KMS-11 (cell line): ENCODE measurements around the gene NKIRAS2.

Experiments used
- H2AFZ ChIP-seq: fragments of 200-600 bp; sonication (generic); 2 replicates; pipeline ENCODE4 v1.6.1; 2016; ENCODE audit warnings: antibody characterized with exemption, mixed run types, low read depth
- H3K27ac ChIP-seq: fragments of 200-600 bp; sonication (generic); 2 replicates; pipeline ENCODE4 v1.6.1; 2016; ENCODE audit warnings: mild to moderate bottlenecking, mixed run types
- H3K27me3 ChIP-seq: fragments of 200-600 bp; sonication (generic); 2 replicates; pipeline ENCODE4 v1.6.1; 2017; ENCODE audit warnings: mild to moderate bottlenecking, low read depth, mixed run types, moderate library complexity; ENCODE audit not compliant: insufficient read depth
- H3K36me3 ChIP-seq: fragments of 200-600 bp; sonication (generic); 2 replicates; pipeline ENCODE4 v1.6.1; 2017; ENCODE audit warnings: mild to moderate bottlenecking, mixed run types; ENCODE audit not compliant: insufficient read depth
- H3K4me1 ChIP-seq: fragments of 200-600 bp; sonication (generic); 2 replicates; pipeline ENCODE4 v1.6.1; 2016; ENCODE audit warnings: mild to moderate bottlenecking, low read depth, mixed run types; ENCODE audit not compliant: poor library complexity, severe bottlenecking
- H3K4me2 ChIP-seq: fragments of 200-600 bp; sonication (generic); 2 replicates; pipeline ENCODE4 v1.7.0; 2016; ENCODE audit warnings: mild to moderate bottlenecking, mixed run types
- H3K4me3 ChIP-seq: fragments of 200-600 bp; sonication (generic); IDR thresholded peaks from 2 replicates; pipeline ENCODE4 v1.6.1; 2017; ENCODE audit warnings: low read depth, low read length, mixed read lengths; ENCODE audit not compliant: insufficient read depth
- H3K79me2 ChIP-seq: fragments of 200-600 bp; sonication (generic); 2 replicates; pipeline ENCODE4 v1.6.1; 2016; ENCODE audit warnings: low read depth, mixed run types; ENCODE audit not compliant: insufficient read depth
- H3K9ac ChIP-seq: fragments of 200-600 bp; sonication (generic); 2 replicates; pipeline ENCODE4 v1.6.1; 2016; ENCODE audit warnings: mild to moderate bottlenecking, mixed run types
- H4K20me1 ChIP-seq: fragments of 200-600 bp; sonication (generic); 2 replicates; pipeline ENCODE4 v1.6.1; 2016; ENCODE audit warnings: mild to moderate bottlenecking, mixed run types; ENCODE audit not compliant: insufficient read depth
- TF ChIP-seq, protein P1 (sequence below): fragments of 200-600 bp; sonication (generic); conservative IDR thresholded peaks from 2 replicates; pipeline ENCODE4 v1.6.1; 2017; ENCODE audit warnings: low read depth, mild to moderate bottlenecking, antibody characterized with exemption, low read length, moderate library complexity, mixed read lengths

The NKIRAS2 gene

DNA sequence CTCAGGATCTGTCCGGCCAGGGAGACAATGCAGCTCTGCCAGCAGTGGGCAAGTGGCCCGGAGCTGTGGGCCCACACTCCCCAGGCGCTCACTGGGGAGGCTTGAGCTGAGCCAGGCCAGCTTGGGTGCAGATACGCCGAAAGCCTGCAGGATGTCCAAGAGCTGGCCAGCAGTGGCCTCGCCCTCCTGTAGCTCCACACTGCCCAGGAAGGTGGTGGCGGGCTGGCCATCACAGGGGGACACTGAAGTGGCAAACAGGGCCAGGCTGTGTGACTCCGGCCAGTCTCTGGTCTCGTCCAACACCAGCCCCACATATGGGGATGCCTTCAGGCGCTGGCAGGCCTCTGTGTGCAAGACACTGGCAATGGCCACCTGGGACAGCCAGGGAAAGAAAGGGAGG lies 20.9 kb downstream of the NKIRAS2 start:
- no peaks in the 10 kb centered on the region for H3K4me1 ChIP-seq
- no peak overlapping the region for H3K4me2 ChIP-seq
- no peak overlapping the region for H3K9ac ChIP-seq
- H3K27me3 ChIP-seq = no peaks in the 10 kb centered on the region
- no peak overlapping the region for H2AFZ ChIP-seq
- no peak overlapping the region for H3K27ac ChIP-seq
- H3K4me3 ChIP-seq = no peak overlapping the region
- no peaks in the 10 kb centered on the region for H4K20me1 ChIP-seq
- H3K36me3 ChIP-seq = no peaks in the 10 kb centered on the region
- H3K79me2 ChIP-seq = no peaks in the 10 kb centered on the region
- TF ChIP-seq, protein P1, sequence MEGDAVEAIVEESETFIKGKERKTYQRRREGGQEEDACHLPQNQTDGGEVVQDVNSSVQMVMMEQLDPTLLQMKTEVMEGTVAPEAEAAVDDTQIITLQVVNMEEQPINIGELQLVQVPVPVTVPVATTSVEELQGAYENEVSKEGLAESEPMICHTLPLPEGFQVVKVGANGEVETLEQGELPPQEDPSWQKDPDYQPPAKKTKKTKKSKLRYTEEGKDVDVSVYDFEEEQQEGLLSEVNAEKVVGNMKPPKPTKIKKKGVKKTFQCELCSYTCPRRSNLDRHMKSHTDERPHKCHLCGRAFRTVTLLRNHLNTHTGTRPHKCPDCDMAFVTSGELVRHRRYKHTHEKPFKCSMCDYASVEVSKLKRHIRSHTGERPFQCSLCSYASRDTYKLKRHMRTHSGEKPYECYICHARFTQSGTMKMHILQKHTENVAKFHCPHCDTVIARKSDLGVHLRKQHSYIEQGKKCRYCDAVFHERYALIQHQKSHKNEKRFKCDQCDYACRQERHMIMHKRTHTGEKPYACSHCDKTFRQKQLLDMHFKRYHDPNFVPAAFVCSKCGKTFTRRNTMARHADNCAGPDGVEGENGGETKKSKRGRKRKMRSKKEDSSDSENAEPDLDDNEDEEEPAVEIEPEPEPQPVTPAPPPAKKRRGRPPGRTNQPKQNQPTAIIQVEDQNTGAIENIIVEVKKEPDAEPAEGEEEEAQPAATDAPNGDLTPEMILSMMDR = no peak

GRCh38 chr17:42041619-42042018 lies 21.7 kb downstream of the NKIRAS2 start:
- Histone ChIP-seq H3K4me2 (no peak overlapping the region), H3K27ac (no peak overlapping the region), H3K27me3 (no peaks in the 10 kb centered on the region), H3K4me1 (no peaks in the 10 kb centered on the region), H3K4me3 (no peak overlapping the region), H3K36me3 (no peaks in the 10 kb centered on the region), H3K79me2 (no peaks in the 10 kb centered on the region), H2AFZ (no peak overlapping the region), H3K9ac (no peak overlapping the region), H4K20me1 (no peaks in the 10 kb centered on the region)
- TF ChIP-seq, protein P1 = no peak

- H3K4me2 ChIP-seq = no peak overlapping the region
- TF ChIP-seq, protein P1 = no peak
- H3K9ac ChIP-seq = no peak overlapping the region
- no peak overlapping the region for H3K4me3 ChIP-seq
- H3K4me1 ChIP-seq = no peaks in the 10 kb centered on the region
- H2AFZ ChIP-seq = no peak overlapping the region
- H4K20me1 ChIP-seq = no peaks in the 10 kb centered on the region
- H3K27ac ChIP-seq = no peak overlapping the region
- no peaks in the 10 kb centered on the region for H3K27me3 ChIP-seq
- no peaks in the 10 kb centered on the region for H3K79me2 ChIP-seq
- H3K36me3 ChIP-seq = no peaks in the 10 kb centered on the region
Observed at GRCh38 chr17:42042598-42043319, 22.9 kb downstream of the NKIRAS2 start.

DNA sequence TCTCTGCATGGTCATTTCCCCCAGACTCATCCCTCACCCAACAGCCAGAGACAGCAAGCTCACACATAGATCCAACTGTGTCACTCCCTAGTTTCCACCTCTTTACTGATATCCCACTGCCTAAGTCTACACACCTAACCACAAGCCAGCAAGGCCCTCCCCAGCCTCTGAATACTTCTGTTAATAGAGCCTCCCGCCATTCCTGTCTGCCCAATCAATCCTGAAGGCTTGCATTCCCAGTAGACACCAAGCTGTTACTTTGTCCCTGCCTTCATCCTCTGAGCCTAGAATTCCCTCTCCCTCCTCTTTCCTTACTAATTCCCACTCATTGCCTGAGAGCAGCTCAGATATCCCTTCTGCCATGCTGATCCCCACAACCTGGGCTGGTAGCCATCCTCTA lies 25.8 kb downstream of the NKIRAS2 start:
- Histone ChIP-seq H2AFZ (no peak overlapping the region), H3K4me2 (no peak overlapping the region), H3K27me3 (peaks cover 21% of the 10 kb centered on the region), H3K4me1 (no peaks in the 10 kb centered on the region), H3K79me2 (no peaks in the 10 kb centered on the region), H3K27ac (no peak overlapping the region), H3K9ac (no peak overlapping the region), H4K20me1 (no peaks in the 10 kb centered on the region), H3K36me3 (no peaks in the 10 kb centered on the region), H3K4me3 (no peak overlapping the region)
- TF ChIP-seq, protein P1 = no peak
